T47D (cell line): ENCODE measurements around the gene KHDC1L.
"Not testable (repeated sequence)": the region's sequence is repeated elsewhere in the genome, so short reads cannot be mapped to it uniquely, and the experiment has no call there.

ENCODE experiments used
- DNase-seq, 2 experiments: peaks; one replicate each; pipeline versions ENCODE4 v3.0.0 to v3.0.0-alpha.2; 2011 to 2012; ENCODE audit warnings: low read depth in 1 of 2, low spot score in 1 of 2
- JUND ChIP-seq: IDR thresholded peaks from 2 replicates; pipeline ENCODE4 v1.6.1; 2012; ENCODE audit warnings: low read depth
- in situ Hi-C: cut with HindIII; loops from 2 replicates; pipeline ENCODE4 v1.10.0; 2016; ENCODE audit warnings: low sequenced_read_pairs, low pct_unique_long_range_greater_than_20kb

KHDC1L gene, protein sequence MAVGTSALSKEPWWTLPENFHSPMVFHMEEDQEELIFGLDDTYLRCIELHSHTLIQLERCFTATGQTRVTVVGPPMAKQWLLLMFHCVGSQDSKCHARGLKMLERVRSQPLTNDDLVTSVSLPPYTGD

DNA sequence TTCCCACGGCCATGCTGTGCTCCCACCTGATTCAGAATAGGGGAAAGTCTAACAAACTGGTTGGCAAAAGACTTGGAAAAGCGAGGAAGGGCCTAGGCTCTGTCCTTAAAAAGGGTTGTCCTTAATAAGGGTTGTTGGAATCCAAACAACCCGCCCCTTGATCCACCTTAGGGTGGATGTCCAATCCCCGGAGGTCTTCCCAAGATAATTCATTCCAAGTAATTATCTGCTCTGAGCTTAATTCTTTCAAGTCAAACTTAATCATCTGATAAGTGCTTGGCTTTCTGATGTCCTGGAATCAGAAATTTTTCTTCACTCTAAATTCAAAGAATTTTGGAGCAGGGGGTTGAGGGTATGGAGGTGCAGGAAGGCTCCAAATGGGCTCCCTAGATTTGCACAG, at the start of gene KHDC1L:
KHDC1L (minus strand) TSS at position 101 of the 400 bp plus-strand sequence; CDS start at position 13, 88 bp downstream.
- TF ChIP-seq JUND, result no peak
- in situ Hi-C loops, result no loop called here
- DNase-seq, result no peak

DNA sequence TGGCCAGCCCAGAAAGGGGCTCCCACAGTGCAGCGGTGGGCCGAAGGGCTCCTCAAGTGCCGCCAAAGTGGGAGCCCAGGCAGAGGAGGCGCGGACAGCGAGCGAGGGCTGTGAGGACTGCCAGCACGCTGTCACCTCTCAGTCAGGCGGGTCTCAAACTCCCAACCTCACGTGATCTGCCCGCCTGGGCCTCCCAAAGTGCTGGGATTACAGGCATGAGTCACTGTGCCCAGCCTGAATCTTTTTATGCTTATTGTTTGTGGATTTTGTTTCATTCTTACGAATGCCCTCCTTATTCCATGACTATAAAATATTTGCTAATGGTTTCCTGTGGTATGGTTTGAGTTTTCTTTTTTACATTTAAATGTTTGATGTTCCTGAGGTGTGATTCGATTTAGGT, 44.0 kb upstream of the KHDC1L start:
- in situ Hi-C loops, DNase-seq: not testable (repeated sequence)

DNA sequence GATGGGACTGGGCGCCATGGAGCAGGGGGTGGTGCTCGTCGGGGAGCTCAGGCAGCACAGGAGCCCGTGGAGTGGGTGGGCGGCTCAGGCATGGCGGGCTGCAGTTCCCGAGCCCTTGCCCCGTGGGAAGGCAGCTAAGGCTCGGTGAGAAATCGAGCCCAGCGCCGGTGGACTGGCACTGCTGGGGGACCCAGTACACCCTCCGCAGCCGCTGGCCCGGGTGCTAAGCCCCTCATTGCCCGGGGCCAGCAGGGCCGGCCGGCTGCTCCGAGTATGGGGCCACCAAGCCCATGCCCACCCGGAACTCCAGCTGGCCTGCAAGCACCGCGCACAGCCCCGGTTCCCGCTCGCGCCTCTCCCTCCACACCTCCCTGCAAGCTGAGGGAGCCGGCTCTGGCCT, 43.6 kb upstream of the KHDC1L start:
- DNase-seq, in situ Hi-C loops: not testable (repeated sequence)

DNA sequence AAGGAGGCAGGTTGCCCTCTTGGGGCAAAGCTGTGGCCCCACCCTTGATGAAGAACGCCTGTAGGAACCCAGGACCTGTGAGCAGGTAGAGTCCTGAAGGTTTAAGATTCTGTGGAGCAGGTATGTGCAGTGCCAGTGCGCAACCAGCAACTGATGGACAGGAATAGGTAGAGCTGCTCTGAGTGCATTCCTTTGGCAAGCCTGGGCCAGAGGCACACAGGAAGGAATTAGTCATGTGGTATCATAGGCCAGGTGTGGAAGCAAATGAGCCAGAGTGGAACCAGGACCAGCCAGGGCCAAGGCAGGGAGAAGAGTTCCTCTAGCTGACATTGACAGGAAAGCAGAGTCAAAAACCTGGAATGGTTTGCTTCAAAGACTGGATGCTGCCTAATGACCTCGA, 39.1 kb upstream of the KHDC1L start:
- peak in 1 of 2 experiments; percentile 6 for DNase-seq
- in situ Hi-C loops, result no loop called here
- no peak for TF ChIP-seq JUND

DNA sequence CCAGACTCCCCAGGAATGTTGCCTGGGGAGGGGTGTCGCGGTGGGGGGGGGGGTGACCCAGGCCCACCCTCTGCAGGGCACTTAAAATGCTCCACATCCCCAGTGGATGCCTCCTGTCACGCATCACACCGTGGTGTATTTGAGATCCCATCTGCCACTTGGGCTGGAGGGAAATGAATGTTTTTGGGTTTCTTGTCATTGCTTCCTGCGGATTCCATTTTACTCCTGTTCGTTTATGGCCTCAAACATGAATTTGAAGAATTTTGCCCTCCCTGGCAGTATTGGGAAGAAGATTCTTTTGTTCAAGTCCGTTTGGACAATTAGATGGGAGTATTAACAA, 38.2 kb upstream of the KHDC1L start:
- TF ChIP-seq JUND, result no peak
- no peak for DNase-seq
- in situ Hi-C loops, result no loop called here

DNA sequence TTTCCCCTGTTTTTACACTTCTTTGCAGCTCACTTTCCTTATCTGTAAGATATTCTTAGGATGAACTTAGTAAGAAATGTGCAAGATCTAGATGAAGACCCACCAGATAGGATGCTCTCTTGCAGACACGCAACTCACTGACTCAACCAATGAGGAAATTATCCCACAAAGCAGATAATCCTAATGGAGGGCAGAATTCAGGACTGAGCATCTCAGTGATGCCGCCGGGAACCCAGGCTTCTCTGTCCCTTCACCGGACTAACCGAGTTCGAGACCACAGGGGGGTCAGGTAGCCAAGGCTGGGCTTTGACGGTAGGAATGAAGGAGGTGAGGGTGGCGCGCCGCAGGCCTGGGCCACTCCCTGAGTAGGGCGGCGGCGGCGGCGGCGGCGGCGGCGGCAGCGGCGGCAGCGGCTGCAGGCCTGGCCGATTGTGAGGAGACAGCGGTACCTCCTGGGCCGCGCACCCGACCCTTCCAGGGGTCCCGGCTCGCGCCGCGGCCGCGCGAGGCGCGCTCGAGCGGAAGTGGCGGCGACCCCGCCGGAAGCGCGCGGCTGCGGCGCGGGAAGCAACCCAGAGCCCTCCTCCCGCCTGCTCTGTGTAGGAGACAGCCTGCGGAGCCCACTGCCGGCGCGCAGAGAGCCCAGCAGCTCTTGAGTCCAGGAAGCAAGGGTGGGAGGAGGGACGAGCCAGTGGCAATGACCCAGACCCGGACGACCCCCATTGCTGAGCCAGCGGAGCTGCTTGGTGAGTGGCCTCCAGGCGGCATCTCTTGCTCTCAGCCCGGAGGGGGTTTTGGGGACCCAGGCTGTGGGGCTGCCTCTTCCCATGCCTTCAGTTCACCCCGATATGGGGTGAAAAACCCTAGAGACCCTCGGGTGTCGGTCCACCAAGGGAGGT, 37.6 kb upstream of the KHDC1L start, which contains the start of gene KHDC1:
KHDC1 (minus strand) TSS at position 526 of the 899 bp plus-strand sequence. CDS start 20,679 bp downstream, outside the sequence.
- TF ChIP-seq JUND, result no peak
- in situ Hi-C loops, result no loop called here
- peak in 1 of 2 experiments; percentile 9 for DNase-seq

DNA sequence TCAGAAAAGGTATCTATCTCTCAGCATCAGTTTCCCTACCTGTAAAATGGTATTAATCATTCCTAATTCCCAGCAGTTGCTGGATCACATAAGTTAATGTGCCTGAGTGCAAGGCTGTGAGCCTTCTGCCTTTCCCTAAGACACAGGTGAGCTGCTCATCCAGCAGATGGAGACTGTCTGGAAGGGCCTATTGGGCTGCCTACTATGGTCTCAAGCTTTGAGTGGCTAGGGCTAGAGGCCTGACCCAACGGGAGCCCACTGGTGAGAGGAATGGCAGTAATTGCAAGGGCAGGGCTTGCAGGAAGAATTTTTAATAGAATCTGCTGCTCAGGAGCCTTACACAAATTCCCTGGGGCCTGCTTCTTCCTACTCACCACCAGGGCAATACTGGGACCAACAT, 33.4 kb upstream of the KHDC1L start:
- DNase-seq, result no peak
- TF ChIP-seq JUND, result no peak
- in situ Hi-C loops, result no loop called here

DNA sequence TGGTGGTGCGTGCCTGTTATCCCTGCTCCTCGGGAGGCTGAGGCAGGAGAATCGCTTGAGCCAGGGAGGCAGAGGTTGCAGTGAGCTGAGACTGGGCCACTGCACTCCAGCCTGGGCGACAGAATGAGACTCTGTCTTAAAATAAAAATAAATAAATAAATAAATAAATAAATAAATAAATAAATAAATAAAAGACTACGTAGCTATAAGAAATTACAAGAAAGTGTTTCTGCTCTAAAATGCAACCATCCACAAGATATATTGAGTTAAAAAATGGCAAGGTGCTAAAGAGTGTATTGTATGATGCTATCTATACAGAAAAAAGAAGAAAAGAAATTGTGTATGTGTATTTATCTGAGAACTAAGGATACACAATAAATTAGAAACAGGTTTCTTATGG, 29.0 kb upstream of the KHDC1L start:
- in situ Hi-C loops, DNase-seq: not testable (repeated sequence)

DNA sequence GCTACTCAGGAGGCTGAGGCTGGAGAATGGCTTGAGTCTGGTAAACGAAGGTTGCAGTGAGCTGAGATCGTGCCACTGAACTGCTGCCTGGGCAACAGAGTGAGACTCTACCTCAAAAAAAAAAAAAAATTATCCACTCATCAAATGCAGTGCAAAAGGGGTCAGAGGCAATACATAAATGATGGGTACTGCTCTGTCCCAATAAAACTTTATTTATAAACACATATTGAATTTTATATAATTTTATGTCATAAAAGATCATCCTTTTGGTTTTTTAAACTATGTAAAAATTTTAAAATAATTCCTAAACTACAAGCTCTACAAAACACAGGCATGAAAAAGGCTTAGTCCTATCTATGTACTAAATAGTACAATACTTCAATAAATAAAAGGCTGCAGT, 27.4 kb upstream of the KHDC1L start:
- in situ Hi-C loops, result no loop called here
- DNase-seq, result no peak
- no peak for TF ChIP-seq JUND

DNA sequence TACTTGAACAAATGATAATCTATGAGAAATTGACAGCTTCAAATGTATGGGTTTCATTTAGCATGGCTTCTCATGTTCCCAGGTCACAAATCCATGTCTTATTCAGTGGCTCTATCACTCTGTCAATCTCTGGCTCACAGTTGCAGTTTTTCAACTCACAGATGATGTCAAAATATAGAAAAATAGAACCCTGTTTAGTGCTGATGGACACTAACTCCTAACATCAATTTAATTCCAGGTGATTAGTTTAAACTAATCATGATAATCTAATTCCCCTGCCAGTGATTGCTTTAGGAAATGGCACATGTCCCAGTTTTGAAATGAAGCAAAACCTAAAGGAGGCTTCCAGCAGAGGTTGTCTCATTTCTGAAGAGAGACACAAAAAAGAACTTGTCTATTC, 24.7 kb upstream of the KHDC1L start:
- no peak for TF ChIP-seq JUND
- DNase-seq, result no peak
- in situ Hi-C loops, result no loop called here

DNA sequence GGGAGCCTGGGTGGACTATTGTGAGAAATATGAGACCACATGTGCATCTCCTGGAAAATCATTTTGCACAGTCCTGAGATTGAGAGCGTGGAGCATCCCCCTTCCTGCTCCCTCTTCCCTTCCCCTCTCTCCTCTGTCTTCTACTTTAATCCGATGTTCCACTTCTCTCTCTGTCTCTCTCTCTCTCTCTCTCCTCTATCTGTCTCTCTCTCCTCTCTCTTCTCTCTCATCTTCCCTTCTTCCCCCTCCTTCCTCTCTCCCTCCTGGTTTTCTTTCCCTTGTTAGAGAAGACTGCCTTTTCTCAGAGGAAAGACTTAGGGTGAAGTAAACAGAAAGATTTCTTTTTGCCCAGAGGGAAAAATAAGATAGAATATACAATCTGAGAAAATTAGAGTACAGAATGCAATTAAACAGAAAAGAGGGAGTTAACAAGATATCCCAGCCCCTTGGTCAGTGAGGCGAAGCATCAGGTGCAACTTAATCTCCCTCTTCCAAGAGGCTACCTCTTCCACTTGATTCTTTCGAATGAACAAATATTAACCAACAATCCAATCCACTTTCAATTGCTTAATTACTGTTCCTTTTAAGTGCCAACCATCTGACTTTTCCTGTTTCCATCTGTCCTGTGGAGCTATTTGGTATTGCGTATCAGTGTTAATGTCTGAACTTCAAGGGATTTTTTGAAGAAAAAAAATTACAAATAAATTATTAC, 23.1 kb upstream of the KHDC1L start:
- TF ChIP-seq JUND, result no peak
- DNase-seq, result no peak
- in situ Hi-C loops, result no loop called here

DNA sequence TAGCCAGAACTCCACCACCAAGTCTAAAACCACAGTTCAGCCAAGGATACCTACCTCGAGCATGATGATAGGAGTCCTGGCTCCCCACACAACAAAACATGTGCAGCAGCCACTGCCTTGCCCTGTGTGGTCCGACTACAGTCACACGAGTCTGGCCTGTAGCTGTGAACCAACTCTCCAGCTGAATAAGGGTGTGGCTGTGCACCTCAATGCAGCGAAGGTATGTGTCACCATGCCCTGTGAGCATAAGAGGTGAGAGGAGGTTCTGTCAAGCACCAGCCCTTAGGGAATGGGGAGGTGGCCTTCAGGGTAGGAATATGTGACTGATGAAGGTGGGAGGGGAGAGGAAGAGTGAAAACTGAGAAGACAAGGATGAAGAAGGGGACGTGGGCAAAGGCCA, 16.7 kb upstream of the KHDC1L start:
- no peak for TF ChIP-seq JUND
- no peak for DNase-seq
- in situ Hi-C loops, result no loop called here

DNA sequence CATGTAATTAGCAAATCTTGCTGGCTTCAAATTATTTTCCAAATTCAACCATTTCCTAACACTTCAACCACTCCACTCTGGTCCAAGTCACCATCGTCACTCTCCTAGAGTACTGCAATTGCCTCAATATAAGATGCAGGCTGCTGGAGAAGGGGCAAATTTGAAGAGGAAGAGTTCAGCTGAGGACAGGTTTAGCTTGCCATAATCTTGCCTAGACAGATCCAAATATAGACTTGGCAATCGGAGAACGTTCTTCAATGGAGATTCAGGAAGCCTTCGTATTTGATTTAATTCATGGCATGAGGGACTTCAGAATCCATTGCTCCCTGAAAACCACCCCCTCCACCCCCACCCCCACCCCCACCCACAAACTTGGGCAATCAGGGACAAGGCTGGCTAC, 15.4 kb upstream of the KHDC1L start:
- no peak for DNase-seq
- in situ Hi-C loops, result no loop called here
- TF ChIP-seq JUND, result no peak
